LHCN-M2 (cell line): ENCODE measurements around the gene ADCY10. TPM values are rescaled to one million over a fixed set of nuclear protein-coding genes. Genes with fewer than 3 reads are reported as not detected.

Experiments used
- DNase-seq: peaks from one replicate; pipeline ENCODE4 v3.0.0-alpha.2; 2012; ENCODE audit warnings: low read depth
- total RNA-seq: library from RNA; depleted of rRNA; stranded (reverse); fragments of >200 nt; gene quantifications from 2 replicates; pipeline ENCODE4 v1.2.3, GENCODE V29; 2014

ADCY10 gene
- total RNA-seq, 1 experiment from 2014 or later, result 0.29 TPM

DNA sequence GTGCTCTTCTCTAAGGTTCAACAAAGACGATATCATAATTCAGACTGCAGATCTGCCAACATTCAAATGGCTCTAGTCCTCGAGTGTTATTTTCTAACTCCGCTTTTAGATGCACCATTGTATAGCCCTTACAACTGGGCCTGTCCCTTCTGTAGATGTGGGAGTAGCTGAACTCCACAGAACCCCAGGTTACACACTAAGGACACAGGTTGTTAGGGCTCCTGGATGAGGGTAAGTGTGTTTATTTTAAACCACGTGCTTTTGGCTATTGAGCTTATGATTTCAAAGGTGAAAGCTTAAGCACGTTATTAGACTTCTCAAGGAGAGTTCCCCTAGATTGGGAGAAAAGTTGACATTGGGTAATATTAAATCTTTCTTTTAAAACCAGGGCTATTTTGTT lies 127.4 kb downstream of the ADCY10 start:
- no peak for DNase-seq

DNA sequence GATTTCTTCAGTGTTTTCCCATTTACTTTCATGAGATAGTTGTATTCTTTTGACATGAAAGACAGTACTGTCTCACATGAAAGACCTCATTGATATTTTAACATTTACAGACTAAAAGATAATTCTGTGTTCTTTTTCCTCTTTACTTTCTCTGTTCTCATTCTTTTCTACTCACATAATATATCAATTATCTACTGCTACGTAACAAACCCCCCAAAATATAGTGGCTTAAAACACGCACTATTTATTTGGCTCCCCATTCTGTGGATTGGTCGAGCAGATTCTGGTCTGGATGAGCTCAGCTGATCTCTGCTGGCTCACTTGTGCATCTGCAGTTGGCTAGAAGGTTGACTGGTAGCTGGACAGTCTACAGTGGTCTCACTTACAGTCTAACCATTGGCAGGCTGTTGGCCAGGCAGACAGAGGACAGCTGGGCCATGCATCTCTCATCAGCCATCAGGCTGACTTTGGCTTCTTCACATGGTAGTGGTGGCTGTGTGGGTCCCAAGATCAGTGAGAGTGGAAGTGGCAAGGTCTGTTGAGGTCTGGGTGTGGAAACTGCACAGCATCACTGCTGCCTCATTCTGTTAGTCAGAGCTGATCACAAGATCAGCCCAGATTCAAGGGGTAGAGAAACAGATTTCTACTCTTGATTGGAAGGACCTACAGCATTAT lies 128.9 kb downstream of the ADCY10 start:
- no peak for DNase-seq

DNA sequence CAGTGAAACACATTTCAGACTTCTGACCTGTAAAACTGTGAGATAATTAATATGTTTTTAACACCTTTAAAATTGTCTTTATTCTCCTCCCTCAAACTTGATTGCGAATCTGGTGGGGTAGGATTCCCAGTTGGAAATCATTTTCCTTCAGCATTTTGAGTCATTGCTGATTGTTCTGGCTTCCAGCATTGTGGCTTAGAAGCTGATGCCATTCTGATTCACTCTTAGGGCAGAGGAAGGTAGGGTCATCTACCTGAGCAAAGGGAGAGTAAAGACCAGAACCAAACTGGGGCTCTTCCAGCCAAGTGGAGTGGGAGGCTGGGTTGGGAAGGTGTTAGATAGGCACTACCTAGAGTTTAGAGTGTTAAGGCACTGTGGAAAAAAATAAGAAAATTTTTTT lies 131.0 kb downstream of the ADCY10 start:
- no peak for DNase-seq

DNA sequence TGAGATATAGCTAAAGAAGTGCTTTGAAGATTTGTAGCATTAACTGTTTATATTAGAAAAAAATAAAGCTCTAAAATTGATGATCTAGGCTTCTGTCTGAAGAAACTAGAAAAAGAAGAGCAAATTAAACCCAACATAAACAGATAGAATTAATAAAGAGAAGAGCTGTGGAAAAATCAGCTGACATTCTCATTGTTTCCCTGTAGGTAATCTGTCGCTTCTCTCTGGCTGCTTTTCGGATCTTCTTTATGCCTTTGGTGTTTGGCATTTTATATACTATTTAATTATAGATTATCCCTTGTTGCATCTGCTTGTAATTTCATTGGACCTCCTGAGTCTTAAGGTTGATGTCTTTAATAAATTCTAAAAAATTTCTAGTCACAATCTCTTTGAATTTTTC lies 132.4 kb downstream of the ADCY10 start:
- DNase-seq, result no peak

DNA sequence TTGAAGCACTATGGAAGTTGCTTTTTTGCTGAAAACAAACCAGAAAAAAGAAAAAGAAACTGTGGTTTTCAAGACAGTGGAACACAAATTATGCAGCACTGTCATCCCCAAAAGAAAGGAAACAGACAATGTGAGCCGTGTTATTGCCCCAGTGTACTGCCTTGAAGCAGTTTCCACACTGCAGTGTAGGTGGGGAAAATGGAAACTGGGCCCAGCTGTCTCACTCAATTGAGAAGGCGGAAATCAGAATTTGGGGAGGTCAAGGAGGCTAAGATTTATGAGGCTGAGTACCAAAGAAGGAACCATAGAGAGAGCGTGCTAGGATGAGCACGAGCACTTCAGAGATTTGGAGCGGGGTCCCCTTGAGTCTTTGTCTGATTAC lies 136.7 kb downstream of the ADCY10 start:
- DNase-seq, result no peak

DNA sequence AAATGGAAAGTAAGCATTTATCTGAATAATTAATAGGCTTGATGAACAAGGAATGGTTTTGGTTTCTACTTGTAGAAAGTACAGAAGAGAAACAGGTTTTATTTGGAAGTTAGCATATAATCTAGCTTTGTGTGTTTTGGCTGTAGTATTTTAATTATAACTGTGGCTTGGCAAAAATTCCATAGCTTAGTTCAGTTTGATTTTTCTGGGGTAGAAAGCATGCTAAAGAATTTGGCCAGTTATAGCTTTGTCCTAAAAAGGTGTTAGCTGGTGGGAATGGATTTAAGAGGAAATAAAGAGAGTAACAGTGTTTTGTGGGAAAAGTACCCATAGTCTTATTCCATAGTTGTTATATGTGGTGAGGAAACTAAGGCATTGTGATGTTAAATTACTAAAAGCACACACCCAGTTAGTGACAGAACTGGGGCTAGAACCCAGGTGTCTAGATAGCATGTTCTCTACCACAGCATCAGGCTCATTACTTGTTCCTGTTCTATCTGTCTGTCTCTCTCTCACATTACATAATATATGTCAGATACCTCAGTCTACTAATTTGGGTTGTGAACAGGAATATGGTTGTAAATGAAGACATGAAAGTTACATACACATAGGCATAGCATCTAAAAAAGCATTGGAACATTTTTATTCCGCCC lies 137.2 kb downstream of the ADCY10 start:
- no peak for DNase-seq

DNA sequence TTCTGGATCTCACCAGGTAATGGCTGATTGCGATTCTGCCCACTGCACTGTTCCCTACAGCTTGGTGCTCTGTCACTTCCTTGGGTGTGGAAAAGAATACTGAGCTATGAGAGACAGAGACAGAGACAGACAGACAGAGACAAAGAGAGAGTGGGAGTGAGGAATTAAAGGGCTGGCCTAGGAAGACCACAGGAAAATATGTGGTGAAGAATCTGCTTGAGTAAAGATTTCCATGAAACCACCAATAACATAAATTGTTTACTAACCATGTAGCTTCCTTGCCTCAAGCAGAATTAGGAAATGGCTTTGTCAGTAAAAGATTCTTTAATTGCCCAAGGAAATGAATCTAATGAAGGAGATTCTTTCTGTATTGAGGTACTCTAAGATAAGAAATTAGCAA lies 137.8 kb downstream of the ADCY10 start:
- DNase-seq, result no peak

DNA sequence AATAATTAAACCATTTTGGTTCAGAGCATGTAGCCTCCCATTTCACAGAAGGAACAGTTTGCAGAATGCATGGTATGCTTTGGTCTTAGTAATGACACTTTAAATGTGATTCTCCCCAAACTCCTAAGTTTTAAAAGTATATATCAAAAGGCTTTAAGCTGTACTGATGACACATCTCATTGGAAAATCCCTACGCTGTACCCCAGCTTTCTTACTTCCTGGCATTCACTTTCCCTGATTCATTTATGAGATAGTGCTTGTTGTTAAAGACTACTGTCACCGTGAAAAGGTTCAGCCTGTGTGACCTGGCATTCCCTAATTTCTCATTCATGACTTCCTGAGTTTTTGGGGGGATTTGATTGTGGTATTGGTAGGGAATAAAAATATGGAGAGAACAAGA lies 138.8 kb downstream of the ADCY10 start:
- no peak for DNase-seq

DNA sequence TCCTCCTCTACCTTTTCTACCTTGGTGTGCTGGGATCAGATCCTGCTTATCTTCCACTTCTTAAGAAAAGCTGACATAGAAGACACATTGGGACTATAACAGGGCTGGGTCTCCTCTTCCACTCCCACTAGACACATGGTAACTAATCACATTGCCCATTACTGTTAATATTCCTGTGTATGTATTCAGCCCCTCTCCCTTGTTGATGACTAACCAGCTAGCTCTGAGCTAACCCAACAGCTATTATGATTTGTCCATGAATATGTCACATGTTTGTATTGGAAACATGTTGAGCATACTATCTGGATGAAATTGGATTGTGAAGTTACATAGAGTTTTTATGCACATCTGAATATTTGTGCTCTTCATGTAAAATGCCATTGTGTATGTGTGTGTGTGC lies 139.2 kb downstream of the ADCY10 start:
- DNase-seq, result no peak

DNA sequence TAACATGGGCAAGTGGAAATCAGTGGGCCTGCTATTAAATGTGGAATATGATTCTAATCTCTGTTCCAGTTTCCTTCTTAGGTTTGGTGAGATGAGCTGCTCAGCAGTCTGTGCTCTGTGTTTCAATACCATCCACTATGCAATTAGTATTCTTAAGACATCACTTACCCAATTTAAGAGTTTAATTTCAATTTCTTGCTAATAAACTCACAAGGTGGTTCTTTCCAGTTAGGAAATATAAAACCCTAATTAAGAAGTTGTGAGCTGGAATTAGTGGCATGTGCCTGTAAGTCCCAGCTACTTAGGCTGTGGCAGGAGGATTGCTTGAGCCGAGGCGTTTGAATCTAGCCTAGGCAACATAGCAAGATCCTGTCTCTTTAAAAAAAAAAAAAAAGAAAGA lies 140.4 kb downstream of the ADCY10 start:
- no peak for DNase-seq

DNA sequence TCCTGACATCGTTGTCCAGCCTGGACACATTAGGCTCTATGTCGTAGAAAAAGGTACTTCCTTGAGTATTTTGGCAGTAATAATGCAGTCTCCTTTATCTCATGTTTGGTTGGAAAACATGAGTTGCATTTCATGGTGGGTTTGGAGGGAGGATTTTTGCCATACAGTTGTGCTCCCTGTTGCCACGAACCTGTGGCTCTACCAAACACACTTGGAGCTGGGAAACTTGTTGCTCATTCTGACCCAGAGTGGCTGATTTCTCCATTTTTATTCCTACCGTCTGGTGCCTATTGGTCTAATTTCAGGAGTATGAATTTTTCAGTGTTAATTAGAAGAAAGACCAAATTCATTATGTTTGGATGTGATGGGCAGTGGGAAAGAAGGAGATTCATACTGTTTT lies 141.5 kb downstream of the ADCY10 start:
- no peak for DNase-seq

DNA sequence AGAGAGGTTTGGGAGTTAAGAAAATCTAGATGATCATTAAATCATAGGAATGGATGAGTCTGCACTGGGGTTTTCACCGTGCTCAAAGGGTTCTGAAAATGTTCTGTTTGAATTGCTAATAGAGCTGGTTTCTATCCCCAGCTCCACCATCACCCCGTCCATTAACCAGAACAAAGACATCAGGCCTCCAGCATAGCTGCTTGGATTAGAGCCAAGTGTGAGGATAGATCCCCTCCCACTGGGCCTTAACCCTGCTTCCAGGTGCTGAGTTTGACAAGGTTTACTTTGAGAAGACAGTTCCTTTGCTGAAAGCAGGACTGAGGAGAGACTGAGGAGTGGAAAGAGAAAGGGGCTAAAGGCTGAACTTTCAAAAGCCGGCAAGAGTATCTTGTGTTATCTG lies 143.8 kb downstream of the ADCY10 start:
- DNase-seq, result no peak

DNA sequence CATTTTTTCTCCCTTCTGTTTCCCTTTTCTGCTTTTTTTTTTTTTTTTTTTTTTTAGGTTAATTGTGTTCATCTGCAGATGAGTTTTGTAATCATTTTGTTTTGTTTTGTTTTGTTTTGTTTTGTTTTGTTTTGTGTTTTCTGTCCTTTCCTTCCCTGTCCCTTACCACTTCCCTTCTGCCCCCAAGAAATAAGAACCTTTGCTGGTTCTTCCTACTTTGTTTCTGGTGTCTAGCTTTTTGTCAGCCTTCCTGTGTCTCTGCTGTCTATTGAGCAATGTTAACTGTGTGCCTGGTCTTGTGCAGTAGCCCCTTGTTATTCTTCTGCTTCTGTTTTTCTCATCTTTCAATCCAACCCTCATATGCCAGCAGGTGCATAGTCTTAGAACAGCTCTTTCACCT lies 146.2 kb downstream of the ADCY10 start:
- DNase-seq, result no peak

DNA sequence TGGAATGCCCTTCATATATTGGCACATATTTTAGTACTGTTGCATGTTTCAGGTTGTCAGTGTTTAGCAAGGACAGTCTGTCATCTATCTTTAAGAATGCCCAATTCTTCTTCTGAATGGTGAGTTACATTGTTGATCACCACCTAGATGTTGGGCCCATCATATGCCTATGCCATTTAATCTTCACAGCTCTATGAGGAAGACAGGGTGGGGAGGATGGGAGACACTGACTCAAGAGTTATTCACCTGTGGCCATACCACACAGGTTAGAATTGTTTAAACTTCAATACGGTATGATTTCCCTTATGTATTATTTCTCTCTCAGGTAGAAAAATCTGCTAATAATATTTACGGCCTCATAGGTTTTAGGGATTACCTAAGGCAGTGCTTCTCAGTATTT lies 147.4 kb downstream of the ADCY10 start:
- no peak for DNase-seq

DNA sequence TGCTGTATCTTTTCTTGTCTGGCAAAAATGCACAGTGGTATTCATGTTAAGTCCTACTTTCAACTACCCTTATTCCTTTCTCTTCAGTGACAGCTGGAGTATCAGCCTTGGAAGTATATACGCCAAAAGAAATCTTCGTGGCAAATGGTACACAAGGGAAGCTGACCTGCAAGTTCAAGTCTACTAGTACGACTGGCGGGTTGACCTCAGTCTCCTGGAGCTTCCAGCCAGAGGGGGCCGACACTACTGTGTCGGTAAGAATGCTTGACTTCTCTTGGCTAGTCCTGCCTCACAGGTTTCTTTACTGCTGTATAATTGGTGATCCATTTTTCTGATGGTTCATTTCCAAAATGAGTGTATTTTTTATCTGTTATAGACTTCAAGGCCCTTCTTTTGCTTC lies 148.4 kb downstream of the ADCY10 start:
- DNase-seq, result no peak

DNA sequence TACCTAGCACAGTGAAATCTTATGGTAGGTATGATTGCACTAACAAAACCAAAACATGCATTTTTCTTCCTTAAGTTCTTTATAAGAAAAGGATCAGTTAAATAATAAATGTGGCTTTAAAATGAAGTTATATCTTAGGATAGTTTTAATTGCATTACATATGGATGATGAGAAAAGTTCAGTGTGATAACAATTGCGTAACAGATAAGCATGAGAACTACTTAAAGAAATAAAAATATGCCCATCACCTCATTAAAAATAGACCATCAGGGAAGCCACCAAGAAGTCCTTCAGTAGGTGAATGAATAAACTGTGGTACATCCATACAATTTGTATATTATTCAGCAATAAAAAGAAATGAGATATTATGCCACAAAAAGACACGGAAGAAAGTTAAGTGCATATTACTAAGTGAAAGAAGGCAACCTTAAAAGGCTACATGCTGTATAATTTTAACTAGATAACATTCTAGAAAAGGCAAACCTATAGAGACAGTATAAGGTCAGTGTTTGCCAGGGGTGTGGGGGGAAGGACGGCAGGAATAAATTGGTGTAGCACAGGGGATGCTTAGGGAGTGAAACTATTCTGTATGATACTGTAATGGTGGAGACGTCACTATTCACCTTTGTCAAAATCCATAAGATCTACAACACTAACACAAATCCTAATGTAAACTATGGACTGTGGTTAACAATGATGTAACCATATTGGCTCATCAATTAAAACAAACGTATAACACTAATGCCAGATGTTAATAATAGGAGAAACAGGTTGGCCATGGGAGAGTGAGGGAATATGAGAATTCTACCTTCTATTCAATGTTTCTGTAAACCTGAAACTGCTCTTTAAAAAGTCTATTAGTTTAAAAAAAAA lies 149.2 kb downstream of the ADCY10 start:
- DNase-seq, result no peak

DNA sequence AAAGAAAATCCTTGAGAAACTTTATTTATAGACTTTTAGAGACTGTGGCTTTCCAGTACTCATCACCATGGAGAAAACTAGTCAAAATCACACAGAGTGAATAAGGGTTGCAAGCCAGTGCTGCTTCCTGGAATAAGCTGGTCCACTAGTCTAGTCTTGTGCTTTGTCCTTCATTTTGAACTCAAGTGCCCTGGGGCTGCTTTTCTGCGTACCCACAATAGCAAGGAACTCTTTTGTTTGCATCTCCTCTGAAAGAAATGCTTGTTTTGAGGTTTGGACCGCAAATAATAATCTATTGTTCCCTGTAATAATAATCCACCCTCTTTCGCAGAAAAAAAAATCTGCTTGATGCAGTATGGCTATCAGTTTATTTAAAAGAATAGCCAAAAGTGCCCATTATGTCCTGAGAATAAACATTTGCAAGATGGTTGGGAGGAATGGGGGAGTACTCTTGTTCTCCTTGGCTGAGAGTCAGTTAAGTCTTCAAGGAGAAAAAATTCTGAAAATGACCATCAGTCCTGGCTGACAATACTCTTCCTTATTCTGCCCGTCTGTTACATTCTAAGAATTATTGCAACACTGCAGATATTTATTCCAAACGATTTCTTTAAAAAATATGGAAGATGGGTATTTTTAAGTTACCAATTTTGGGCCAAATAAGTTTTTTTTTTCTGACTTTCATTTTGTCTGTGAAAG lies 150.3 kb downstream of the ADCY10 start:
- DNase-seq, result no peak

DNA sequence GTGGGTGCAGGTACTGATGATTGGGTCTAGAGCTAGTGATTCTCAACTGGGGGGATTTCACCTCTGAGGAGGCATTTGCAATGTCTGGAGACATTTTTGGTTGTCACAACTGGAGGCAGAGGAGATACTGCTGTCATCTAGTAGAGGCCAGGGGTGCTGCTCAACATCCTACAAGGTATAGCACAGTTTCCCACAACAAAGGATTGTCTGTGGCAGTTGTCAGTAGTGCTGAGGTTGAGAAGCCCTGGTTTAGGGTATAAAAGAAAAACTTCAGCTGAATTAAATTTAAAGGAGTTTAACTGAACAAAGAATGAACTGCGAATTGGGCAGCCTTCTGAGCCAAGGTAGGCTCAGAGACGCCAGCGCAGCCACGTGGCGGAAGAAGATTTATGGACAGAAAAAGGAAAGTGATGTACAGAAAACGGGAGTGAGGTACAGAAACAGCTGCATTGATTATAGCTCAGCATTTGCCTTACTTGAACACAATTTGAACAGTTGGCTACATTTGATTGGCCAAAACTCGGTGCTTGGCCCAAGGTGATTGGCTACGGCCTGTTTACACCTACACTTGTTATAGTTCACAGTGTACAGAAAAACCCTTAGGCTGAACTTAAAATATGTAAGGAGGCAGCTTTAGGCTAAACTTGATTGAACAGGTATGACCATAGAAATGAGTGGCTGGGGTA lies 151.7 kb downstream of the ADCY10 start:
- DNase-seq, result no peak

DNA sequence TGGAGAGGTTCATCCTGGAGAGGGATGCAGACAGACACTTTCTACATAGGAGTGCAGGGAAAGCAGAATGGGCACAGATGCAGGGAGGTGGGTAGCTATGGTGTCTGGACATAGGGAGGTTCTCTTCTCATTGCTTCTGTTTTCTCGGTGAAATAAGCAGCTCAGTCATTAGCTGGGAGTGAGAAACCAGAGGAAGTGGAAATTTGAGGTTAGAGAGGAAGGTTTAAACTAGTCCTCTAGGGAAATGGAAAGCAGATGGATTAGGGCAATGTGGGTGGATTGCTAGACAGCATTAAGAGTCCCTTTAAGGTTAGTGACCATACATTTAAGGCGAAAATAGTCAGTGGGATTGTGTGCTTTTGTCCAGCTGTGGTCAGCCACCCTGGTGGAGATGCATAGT lies 152.5 kb downstream of the ADCY10 start:
- DNase-seq, result peak; percentile 19
